Measurements from ENCODE around the gene MAP2K7.
"Not testable (repeated sequence)": the region's sequence is repeated elsewhere in the genome, so short reads cannot be mapped to it uniquely, and the experiment has no call there.

MAP2K7 gene

GRCh38 chr19:7903244-7904073, at the start of gene MAP2K7:
TSS of gene MAP2K7 (plus strand) at chr19:7903877. CDS start at chr19:7903945, 68 bp downstream.
- Mint-ChIP-seq H3K4me1 (peaks cover 48% of the 10 kb centered on the region), H3K4me3 (peak within 1 kb of the TSS; percentile 87), H3K36me3 (peaks cover 24% of the 10 kb centered on the region), H3K27ac (peak within 1 kb of the TSS; percentile 88), H3K9me3 (no peaks in the 10 kb centered on the region), H3K27me3 (peaks cover 12% of the 10 kb centered on the region)
- ATAC-seq, result peak; percentile 91

DNA sequence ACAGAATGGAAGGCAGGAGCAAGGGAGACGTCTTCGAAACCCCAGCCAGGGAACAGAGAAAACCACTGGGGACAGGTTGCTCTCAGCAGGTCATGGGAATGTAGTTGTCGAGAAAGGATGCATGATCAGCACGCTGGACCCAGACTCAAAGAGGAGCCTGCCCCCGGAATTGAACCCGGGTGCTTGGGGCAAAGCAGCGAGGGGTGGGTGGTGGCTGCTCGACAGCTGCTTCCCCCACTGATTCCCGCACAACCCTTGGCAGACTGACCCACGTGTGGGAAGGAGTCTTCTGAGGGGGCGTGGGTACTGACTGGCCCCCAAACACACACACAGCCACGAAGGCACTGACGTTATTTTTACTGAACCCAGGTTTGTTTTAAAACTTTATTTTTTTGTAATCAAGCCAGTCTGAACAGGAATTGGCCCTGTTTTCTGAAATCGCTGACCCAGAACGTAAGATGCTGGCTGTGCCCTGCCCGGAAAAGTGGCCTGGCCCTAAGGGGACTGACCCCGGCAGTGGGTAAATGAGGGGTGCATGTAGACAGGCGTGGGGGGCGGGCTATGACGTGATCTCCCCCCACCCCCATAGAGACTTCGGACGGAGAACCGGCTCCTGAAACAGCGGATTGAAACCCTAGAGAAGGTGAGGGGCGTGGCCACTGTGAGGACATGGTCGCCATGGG, 48.1 kb upstream of the MAP2K7 start:
- Mint-ChIP-seq H3K36me3 (peaks cover 13% of the 10 kb centered on the region), H3K4me3 (no peak overlapping the region), H3K9me3 (no peaks in the 10 kb centered on the region), H3K4me1 (peaks cover 14% of the 10 kb centered on the region), H3K27me3 (peaks cover 67% of the 10 kb centered on the region), H3K27ac (no peak overlapping the region)
- ATAC-seq, result no peak

GRCh38 chr19:7856109-7856591, 47.5 kb upstream of the MAP2K7 start:
- ATAC-seq, result no peak
- Mint-ChIP-seq H3K4me1 (peaks cover 16% of the 10 kb centered on the region), H3K36me3 (peaks cover 14% of the 10 kb centered on the region), H3K4me3 (no peak overlapping the region), H3K27ac (no peak overlapping the region), H3K27me3 (peaks cover 73% of the 10 kb centered on the region), H3K9me3 (no peaks in the 10 kb centered on the region)

DNA sequence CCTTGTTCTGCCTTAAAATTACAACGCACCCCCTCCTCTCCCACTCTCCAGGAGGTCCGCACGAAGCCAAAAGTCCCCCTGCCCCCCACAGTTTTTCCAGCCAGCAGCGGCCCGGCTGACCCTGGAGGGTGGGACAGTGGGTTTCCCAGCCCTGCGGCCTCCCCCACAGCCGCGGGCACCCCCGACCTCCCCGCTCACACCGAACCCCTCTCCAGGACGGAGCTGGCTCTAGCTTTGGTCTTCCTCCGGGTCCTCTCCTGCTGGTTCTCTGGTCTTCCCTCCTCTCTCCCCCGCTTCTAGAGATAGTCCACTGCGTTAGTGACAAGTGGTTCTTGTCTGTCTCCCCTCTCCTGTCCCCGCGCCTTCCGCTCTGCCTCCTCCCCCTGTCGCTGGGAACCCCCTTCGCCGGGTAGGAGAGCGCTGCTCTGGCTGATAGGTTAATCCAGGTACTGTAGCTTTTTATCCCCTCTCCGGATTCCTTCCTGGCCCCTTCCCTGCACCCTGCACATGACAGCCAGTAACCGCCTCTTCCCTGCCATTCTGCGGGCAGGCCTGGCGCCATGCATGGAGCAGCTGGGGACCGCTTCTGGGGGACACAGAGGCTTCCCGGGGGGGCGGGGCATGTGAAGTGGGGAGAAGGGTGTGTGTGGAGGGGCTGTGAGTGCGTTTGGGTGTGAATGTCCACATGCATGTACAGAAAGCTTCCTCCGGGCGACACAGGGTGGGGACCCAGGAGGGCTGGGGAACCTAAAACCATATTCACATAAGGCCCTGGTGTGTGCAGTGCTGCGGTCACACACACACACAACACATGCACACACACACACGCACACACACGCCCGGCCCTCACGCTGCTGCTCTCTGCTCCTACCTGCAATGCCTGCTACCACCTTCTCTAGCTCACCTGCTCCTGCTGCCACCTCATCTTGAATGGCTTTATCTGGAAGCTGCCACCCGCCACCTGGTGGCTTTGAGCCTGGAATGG, 46.7 kb upstream of the MAP2K7 start:
- Mint-ChIP-seq H3K9me3 (no peaks in the 10 kb centered on the region), H3K36me3 (peaks cover 14% of the 10 kb centered on the region), H3K27me3 (peaks cover 81% of the 10 kb centered on the region), H3K4me1 (peaks cover 23% of the 10 kb centered on the region), H3K27ac (no peak overlapping the region), H3K4me3 (no peak overlapping the region)
- no peak for ATAC-seq

GRCh38 chr19:7857727-7858108, 46.0 kb upstream of the MAP2K7 start:
- H3K9me3 Mint-ChIP-seq, result no peaks in the 10 kb centered on the region
- no peak for ATAC-seq
- H3K4me1 Mint-ChIP-seq, result peaks cover 19% of the 10 kb centered on the region
- no peak overlapping the region for H3K4me3 Mint-ChIP-seq
- no peak overlapping the region for H3K27ac Mint-ChIP-seq
- peaks cover 82% of the 10 kb centered on the region for H3K27me3 Mint-ChIP-seq
- peaks cover 14% of the 10 kb centered on the region for H3K36me3 Mint-ChIP-seq

DNA sequence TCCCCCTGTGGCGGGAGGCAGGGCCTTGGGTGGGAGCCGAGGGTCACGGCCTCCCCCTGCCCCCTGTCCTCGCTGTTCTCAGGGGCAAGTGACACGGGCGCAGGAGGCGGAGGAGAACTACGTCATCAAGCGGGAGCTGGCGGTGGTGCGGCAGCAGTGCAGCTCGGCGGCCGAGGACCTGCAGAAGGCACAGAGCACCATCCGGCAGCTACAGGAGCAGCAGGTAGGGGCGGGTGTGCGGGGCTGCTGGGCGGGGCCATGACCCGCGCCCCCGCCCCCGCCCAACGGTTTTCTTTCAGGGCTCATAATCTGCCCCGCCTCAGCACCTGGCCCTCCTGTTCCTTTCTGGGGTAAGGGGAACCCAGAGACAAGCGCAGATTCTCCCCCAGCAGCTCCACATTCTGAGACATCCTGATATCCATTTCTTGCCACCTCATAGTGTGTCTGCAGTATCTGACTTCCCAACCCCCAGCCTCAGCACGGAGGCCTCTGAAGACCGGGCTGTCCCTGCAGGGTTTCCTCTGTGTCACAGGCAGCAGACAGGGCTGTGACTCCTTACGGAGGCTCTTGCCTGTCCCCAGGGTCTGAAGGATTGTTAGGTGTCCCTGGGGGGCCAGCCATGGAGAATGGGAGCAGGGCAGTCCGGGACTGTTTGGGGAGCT, 45.4 kb upstream of the MAP2K7 start:
- ATAC-seq, result no peak
- Mint-ChIP-seq H3K36me3 (peaks cover 14% of the 10 kb centered on the region), H3K9me3 (no peaks in the 10 kb centered on the region), H3K27me3 (peaks cover 77% of the 10 kb centered on the region), H3K27ac (no peak overlapping the region), H3K4me1 (peaks cover 14% of the 10 kb centered on the region), H3K4me3 (no peak overlapping the region)

- H3K9me3 Mint-ChIP-seq, H3K27ac Mint-ChIP-seq, H3K4me3 Mint-ChIP-seq, H3K4me1 Mint-ChIP-seq, ATAC-seq: not testable (repeated sequence)
- H3K36me3 Mint-ChIP-seq, result peaks cover 14% of the 10 kb centered on the region
- H3K27me3 Mint-ChIP-seq, result peaks cover 85% of the 10 kb centered on the region
These were observed 44.6 kb upstream of the MAP2K7 start for GRCh38 chr19:7859087-7859486.

DNA sequence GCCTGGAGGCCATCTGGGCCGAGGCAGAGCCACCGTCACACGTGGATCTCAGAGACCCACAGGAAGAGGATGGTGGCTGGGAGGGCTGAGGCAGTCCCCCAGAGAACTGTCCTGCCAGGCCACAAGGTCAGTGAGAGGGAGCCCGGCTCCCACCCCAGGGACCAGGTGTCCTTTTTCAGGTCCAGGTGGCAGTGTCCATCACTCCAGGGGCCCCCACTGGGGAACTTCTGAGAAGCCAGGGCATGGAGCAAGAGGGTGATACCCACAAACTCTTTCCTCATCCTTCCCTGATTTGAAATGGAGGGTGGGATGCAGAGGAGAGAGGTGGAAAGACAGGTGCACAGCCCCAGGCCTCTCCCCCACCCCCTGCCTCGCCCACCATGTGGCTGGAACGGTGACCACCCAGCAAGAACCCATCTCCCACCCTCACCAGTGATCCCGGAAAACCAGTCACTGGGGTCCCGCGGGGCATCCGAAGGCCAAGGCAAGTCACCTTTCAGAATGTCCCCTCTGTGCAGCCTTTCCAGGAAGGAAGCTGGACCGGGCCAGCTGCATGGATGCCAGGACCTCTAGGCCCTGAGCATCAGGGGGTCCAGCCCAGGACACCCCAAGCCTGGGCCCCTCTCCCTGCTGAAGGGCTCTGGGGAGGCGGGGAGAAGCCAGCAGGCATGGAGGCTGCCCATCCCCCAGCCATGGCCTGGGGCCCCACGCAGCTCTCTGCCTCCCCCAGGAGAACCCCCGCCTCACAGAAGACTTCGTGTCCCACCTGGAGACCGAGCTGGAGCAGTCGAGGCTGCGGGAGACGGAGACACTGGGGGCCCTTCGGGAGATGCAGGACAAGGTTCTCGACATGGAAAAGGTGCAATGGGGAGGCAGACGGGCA, 43.6 kb upstream of the MAP2K7 start:
- peaks cover 14% of the 10 kb centered on the region for H3K4me1 Mint-ChIP-seq
- no peaks in the 10 kb centered on the region for H3K9me3 Mint-ChIP-seq
- H3K27ac Mint-ChIP-seq, result no peak overlapping the region
- H3K36me3 Mint-ChIP-seq, result peaks cover 14% of the 10 kb centered on the region
- H3K4me3 Mint-ChIP-seq, result no peak overlapping the region
- H3K27me3 Mint-ChIP-seq, result peaks cover 91% of the 10 kb centered on the region
- ATAC-seq, result no peak

DNA sequence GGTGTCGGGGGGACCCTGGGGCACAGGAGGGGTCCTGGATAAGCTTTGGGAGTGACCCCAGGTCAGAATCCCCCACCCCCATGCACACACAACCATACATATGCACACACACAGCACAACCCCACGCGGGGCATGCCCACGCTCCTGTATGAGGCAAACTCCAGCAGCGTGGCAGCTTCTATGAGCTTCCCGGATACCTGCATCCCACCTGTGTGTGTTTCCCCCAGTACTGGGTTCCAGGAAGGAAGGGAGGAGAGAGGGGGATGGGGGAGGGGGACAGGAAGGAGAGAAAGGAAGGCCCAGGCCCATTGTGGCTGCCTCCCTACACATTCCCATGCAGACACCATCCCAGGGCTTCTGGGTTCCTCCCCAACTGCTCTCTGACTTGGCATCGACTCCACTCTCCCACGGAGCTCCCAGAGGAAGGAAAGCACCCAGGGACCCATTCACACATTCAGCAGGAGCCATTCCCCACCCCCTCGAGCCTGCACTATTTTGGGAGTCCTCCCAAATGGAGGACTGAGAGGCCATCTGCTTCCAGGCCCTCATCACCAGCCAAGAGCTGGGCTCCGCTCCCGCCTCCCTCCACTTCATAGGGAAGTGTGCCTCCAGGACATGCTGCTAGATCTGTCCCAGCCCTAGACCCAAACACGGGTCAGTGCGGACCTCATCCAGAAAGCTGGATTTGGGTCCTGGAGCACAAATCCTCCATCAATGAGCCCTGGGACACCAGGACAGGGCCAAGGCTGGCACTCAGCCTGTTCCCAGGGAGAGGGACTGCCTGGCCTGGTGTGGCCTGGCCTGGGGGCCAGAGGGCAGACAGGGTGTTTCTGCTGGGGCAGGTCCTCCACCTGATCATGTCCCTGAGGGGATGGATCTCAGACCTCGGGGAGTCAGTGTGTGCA, 42.7 kb upstream of the MAP2K7 start:
- Mint-ChIP-seq H3K36me3 (peaks cover 14% of the 10 kb centered on the region), H3K27ac (no peak overlapping the region), H3K27me3 (peaks cover 91% of the 10 kb centered on the region), H3K4me1 (peaks cover 20% of the 10 kb centered on the region), H3K9me3 (no peaks in the 10 kb centered on the region), H3K4me3 (no peak overlapping the region)
- ATAC-seq, result no peak

DNA sequence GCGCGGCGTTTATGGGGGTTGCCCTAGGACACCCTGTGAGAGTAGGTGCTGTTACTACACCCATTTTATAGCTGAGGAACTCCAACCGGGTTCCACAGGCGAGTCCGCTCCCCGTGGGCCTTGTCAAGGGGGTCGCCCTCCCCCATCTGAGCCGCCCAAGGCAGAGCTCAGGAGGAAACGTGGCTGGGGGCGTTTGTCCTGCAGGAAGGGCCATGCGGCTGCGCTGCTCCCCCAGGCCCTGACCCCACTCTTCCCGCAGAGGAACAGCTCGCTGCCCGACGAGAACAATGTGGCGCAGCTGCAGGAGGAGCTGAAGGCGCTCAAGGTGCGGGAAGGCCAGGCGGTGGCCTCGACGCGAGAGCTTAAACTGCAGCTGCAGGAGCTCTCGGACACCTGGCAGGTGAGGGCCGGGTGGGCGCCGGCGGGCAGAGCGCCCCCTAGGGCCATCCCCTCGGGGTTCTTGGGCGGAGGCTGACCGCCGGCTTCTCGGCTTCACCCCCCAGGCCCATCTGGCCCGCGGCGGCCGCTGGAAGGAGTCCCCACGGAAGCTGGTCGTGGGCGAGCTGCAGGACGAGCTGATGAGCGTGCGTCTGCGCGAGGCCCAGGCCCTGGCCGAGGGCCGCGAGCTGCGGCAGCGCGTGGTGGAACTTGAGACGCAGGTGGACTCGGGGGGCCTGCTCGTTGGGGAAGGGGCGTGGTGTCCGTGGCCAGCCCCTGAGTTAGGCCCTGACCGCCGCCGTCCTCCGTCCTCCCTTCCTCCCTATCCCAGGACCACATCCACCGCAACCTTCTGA, 41.9 kb upstream of the MAP2K7 start:
- H3K4me3 Mint-ChIP-seq, result peak overlapping the region; percentile 29
- peaks cover 20% of the 10 kb centered on the region for H3K4me1 Mint-ChIP-seq
- no peaks in the 10 kb centered on the region for H3K9me3 Mint-ChIP-seq
- peaks cover 13% of the 10 kb centered on the region for H3K36me3 Mint-ChIP-seq
- H3K27me3 Mint-ChIP-seq, result peaks cover 89% of the 10 kb centered on the region
- no peak overlapping the region for H3K27ac Mint-ChIP-seq
- no peak for ATAC-seq

GRCh38 chr19:7862413-7862951, 41.2 kb upstream of the MAP2K7 start:
- peaks cover 8% of the 10 kb centered on the region for H3K36me3 Mint-ChIP-seq
- peaks cover 20% of the 10 kb centered on the region for H3K4me1 Mint-ChIP-seq
- H3K27ac Mint-ChIP-seq, result no peak overlapping the region
- H3K4me3 Mint-ChIP-seq, result peak overlapping the region; percentile 29
- H3K27me3 Mint-ChIP-seq, result peaks cover 89% of the 10 kb centered on the region
- H3K9me3 Mint-ChIP-seq, result no peaks in the 10 kb centered on the region
- ATAC-seq, result peak; percentile 47
